HG03060 (cell line): ENCODE measurements around the gene RSPO4.

ENCODE experiments used
- ATAC-seq: cut with Tn5 transposase; IDR thresholded peaks from one replicate; pipeline ENCODE4 v1.9.1; 2021; ENCODE audit warnings: low read depth, moderate number of reproducible peaks; ENCODE audit not compliant: unreplicated experiment

RSPO4 gene

GRCh38 chr20:913306-913849 is 88.7 kb downstream of the RSPO4 start:
- no peak for ATAC-seq

- no peak for ATAC-seq
These were observed 90.1 kb downstream of the RSPO4 start for GRCh38 chr20:911882-912600.

GRCh38 chr20:910870-911770 is 91.0 kb downstream of the RSPO4 start:
- no peak for ATAC-seq

GRCh38 chr20:910132-910869 is 91.8 kb downstream of the RSPO4 start:
- ATAC-seq = no peak

- no peak for ATAC-seq
These were observed 92.5 kb downstream of the RSPO4 start for GRCh38 chr20:909641-910040.
